HUES64 (cell line): ENCODE measurements around the gene VN1R5.

Experiments used
- H3K27ac ChIP-seq: 2 replicates; pipeline ENCODE4 v1.7.0; 2013; ENCODE audit warnings: low read depth, low read length, inconsistent platforms
- H3K27me3 ChIP-seq: 2 replicates; pipeline ENCODE4 v1.6.1; 2013; ENCODE audit warnings: mild to moderate bottlenecking, low read length; ENCODE audit not compliant: insufficient read depth
- H3K36me3 ChIP-seq: 2 replicates; pipeline ENCODE4 v1.6.1; 2013; ENCODE audit warnings: mild to moderate bottlenecking, low read length; ENCODE audit not compliant: insufficient read depth
- H3K4me1 ChIP-seq: 2 replicates; pipeline ENCODE4 v1.6.1; 2013; ENCODE audit warnings: mild to moderate bottlenecking, low read length, moderate library complexity; ENCODE audit not compliant: insufficient read depth
- H3K4me3 ChIP-seq: 2 replicates; pipeline ENCODE4 v1.5.1; 2013; ENCODE audit warnings: mild to moderate bottlenecking, low read length, moderate library complexity
- H3K9ac ChIP-seq: 2 replicates; pipeline ENCODE4 v1.6.1; 2013; ENCODE audit warnings: mild to moderate bottlenecking, low read depth, low read length
- H3K9me3 ChIP-seq: 2 replicates; pipeline ENCODE4 v1.6.1; 2013; ENCODE audit warnings: low read depth, low read length; ENCODE audit not compliant: insufficient read depth
- WGBS: fragments of 150-250, 120-280 bp; methylation state at CpG from one replicate; pipeline ENCODE4 v1.1.7; 2013; ENCODE audit warnings: missing lambda C conversion rate; 5-methylcytosine and 5-hydroxymethylcytosine counted together

Gene VN1R5

GRCh38 chr1:247304031-247304430, 48.2 kb downstream of the VN1R5 start:
- Histone ChIP-seq H3K4me1 (peaks cover 6% of the 10 kb centered on the region), H3K27ac (no peak overlapping the region), H3K36me3 (peaks cover 98% of the 10 kb centered on the region), H3K4me3 (no peak overlapping the region), H3K9ac (no peak overlapping the region), H3K9me3 (no peaks in the 10 kb centered on the region), H3K27me3 (no peaks in the 10 kb centered on the region)
- 90% methylated on average over 2 of the region's 2 CpGs for WGBS
